Measurements from ENCODE around the gene PSMD6.

PSMD6 gene

DNA sequence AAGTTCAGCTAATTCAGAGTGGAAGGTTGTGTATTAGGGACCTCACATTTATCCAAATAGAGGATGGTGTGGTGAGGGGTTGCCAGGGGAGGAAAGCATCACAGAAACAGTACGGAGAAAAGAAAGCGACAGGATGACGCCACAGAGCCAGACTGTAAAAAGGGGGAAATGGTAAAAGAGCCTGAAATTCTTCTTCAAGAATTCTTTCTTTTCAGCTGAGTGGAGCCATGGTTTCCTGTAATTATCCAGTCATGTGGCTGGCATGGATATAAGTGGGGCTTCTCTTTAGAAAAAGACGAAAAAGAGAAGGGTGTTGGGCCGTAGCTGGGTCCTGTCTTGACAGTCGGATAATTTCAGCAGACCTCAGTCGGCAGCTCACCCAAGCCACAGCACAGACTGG lies 24.5 kb upstream of the PSMD6 start:
- no peak for TF ChIP-seq EZH2phosphoT487 (IDR thresholded peaks at IDR 0.05; ENCODE audit: low read depth)
- TF ChIP-seq, protein P1, sequence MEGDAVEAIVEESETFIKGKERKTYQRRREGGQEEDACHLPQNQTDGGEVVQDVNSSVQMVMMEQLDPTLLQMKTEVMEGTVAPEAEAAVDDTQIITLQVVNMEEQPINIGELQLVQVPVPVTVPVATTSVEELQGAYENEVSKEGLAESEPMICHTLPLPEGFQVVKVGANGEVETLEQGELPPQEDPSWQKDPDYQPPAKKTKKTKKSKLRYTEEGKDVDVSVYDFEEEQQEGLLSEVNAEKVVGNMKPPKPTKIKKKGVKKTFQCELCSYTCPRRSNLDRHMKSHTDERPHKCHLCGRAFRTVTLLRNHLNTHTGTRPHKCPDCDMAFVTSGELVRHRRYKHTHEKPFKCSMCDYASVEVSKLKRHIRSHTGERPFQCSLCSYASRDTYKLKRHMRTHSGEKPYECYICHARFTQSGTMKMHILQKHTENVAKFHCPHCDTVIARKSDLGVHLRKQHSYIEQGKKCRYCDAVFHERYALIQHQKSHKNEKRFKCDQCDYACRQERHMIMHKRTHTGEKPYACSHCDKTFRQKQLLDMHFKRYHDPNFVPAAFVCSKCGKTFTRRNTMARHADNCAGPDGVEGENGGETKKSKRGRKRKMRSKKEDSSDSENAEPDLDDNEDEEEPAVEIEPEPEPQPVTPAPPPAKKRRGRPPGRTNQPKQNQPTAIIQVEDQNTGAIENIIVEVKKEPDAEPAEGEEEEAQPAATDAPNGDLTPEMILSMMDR (IDR thresholded peaks at IDR 0.05; ENCODE audit: low read depth, low read length): no peak
- H3K79me2 ChIP-seq (ENCODE audit: low read length): no peaks in the 10 kb centered on the region
- H3K27me3 ChIP-seq (ENCODE audit: low read depth, low read length): peaks cover 26% of the 10 kb centered on the region
- H2AFZ ChIP-seq (ENCODE audit: low read depth, low read length): no peak overlapping the region
- no peak overlapping the region for H3K4me3 ChIP-seq (ENCODE audit: low read length)
- H3K9ac ChIP-seq (ENCODE audit: low read length): no peak overlapping the region
- H4K20me1 ChIP-seq (ENCODE audit: insufficient read depth, low read length): no peaks in the 10 kb centered on the region
- H3K36me3 ChIP-seq (replicated peaks; ENCODE audit: low read depth, low read length): no peaks in the 10 kb centered on the region
- no peak overlapping the region for H3K4me2 ChIP-seq (ENCODE audit: low read length)
- no peak overlapping the region for H3K27ac ChIP-seq (ENCODE audit: low read length)
- peaks cover 6% of the 10 kb centered on the region for H3K4me1 ChIP-seq (ENCODE audit: low read length)
- H3K9me3 ChIP-seq (ENCODE audit: insufficient read depth, low read length): no peaks in the 10 kb centered on the region

DNA sequence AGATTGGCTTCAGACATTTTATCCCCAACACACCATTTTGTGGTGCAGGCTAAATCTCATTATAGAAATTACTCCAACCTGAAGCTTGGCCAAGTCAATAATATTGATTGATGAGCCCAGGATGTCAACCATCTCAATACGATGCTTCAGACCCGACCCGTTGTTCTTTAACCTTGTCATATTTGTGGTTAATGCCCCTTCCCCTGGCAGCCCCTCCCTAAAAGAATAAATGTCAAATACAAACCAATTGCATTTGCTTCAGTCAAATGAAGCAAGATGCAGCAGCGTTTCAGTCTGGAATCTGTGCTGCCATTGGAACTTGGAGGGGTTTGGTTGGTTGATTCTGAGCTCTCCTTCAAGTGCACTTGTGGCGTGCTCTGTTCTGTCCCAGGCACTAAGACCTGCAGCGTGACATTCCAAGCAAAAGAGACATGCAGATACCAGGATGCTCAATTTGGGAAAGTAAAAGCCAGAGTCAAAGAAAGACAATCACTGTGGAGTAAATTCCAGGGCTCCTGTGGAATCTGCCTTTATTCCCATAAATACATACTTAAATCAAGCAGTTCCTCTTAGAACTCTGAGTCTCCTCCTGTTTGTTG lies 23.8 kb upstream of the PSMD6 start:
- Histone ChIP-seq H2AFZ (ENCODE audit: low read depth, low read length) (no peak overlapping the region), H3K36me3 (replicated peaks; ENCODE audit: low read depth, low read length) (no peaks in the 10 kb centered on the region), H3K9ac (ENCODE audit: low read length) (no peak overlapping the region), H3K27me3 (ENCODE audit: low read depth, low read length) (peaks cover 27% of the 10 kb centered on the region), H3K79me2 (ENCODE audit: low read length) (no peaks in the 10 kb centered on the region), H3K27ac (ENCODE audit: low read length) (no peak overlapping the region), H3K4me2 (ENCODE audit: low read length) (no peak overlapping the region), H3K4me1 (ENCODE audit: low read length) (peaks cover 6% of the 10 kb centered on the region), H4K20me1 (ENCODE audit: insufficient read depth, low read length) (no peaks in the 10 kb centered on the region), H3K9me3 (ENCODE audit: insufficient read depth, low read length) (no peaks in the 10 kb centered on the region), H3K4me3 (ENCODE audit: low read length) (no peak overlapping the region)
- no peak for TF ChIP-seq EZH2phosphoT487 (IDR thresholded peaks at IDR 0.05; ENCODE audit: low read depth)

DNA sequence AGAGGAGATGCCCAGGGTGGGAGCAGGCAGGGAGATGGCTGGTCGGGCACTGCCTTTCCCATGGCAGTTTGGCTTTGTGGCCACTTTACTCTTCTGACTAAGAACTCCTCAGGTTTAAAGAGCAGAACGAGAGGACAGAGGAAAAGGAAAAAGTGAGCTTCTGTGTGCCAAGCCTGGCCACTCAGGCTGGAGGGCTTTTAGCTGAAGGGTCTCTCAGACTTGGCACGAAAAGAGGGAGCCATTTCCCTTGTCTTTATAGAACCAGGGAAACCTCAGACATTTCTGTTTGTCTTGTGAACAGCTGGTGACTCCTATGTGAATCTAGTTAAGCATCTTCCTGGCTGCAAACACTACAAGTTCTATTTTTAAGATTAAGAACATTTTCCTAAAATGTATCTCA lies 23.3 kb upstream of the PSMD6 start:
- Histone ChIP-seq H3K36me3 (replicated peaks; ENCODE audit: low read depth, low read length) (no peaks in the 10 kb centered on the region), H3K4me3 (ENCODE audit: low read length) (no peak overlapping the region), H3K9ac (ENCODE audit: low read length) (no peak overlapping the region), H3K9me3 (ENCODE audit: insufficient read depth, low read length) (no peaks in the 10 kb centered on the region), H2AFZ (ENCODE audit: low read depth, low read length) (no peak overlapping the region), H3K27ac (ENCODE audit: low read length) (no peak overlapping the region), H3K4me2 (ENCODE audit: low read length) (no peak overlapping the region), H3K4me1 (ENCODE audit: low read length) (peaks cover 6% of the 10 kb centered on the region), H3K79me2 (ENCODE audit: low read length) (no peaks in the 10 kb centered on the region), H3K27me3 (ENCODE audit: low read depth, low read length) (peaks cover 27% of the 10 kb centered on the region), H4K20me1 (ENCODE audit: insufficient read depth, low read length) (no peaks in the 10 kb centered on the region)
- TF ChIP-seq, protein P1 (IDR thresholded peaks at IDR 0.05; ENCODE audit: low read depth, low read length): no peak
- no peak for TF ChIP-seq EZH2phosphoT487 (IDR thresholded peaks at IDR 0.05; ENCODE audit: low read depth)

DNA sequence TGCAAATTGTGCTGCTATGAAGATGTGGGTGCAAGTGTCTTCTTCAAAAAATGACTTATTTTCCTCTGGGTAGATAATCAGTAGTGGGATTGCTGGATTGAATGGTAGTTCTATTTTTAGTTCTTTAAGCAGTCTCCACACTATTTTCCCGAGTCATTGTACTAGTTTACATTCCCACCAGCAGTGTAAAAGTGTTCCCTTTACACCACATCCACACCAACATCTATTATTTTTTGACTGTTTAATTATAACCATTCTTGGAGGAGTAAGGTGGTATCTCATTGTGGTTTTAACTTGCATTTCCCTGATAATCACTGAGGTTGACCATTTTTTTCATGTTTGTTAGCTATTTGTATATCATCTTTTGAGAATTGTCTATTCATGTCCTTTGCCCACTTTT lies 19.7 kb upstream of the PSMD6 start:
- H3K9ac ChIP-seq (ENCODE audit: low read length): no peak overlapping the region
- H3K79me2 ChIP-seq (ENCODE audit: low read length): no peaks in the 10 kb centered on the region
- peaks cover 5% of the 10 kb centered on the region; the same call in 1 of the 2 replicates for H3K4me1 ChIP-seq (ENCODE audit: low read length)
- H3K27ac ChIP-seq (ENCODE audit: low read length): no peak overlapping the region
- H3K27me3 ChIP-seq (ENCODE audit: low read depth, low read length): peaks cover 48% of the 10 kb centered on the region
- H3K36me3 ChIP-seq (replicated peaks; ENCODE audit: low read depth, low read length): no peaks in the 10 kb centered on the region
- H3K4me3 ChIP-seq (ENCODE audit: low read length): no peak overlapping the region
- TF ChIP-seq EZH2phosphoT487 (IDR thresholded peaks at IDR 0.05; ENCODE audit: low read depth): no peak
- TF ChIP-seq, protein P1 (IDR thresholded peaks at IDR 0.05; ENCODE audit: low read depth, low read length): no peak
- H2AFZ ChIP-seq (ENCODE audit: low read depth, low read length): no peak overlapping the region
- H4K20me1 ChIP-seq (ENCODE audit: insufficient read depth, low read length): no peaks in the 10 kb centered on the region
- no peaks in the 10 kb centered on the region for H3K9me3 ChIP-seq (ENCODE audit: insufficient read depth, low read length)
- H3K4me2 ChIP-seq (ENCODE audit: low read length): no peak overlapping the region

Data from OCI-LY3 (cell line).